Osteoblast (primary cell): ENCODE data around the gene CD180. TPM values are rescaled to one million over a fixed set of nuclear protein-coding genes. Genes with fewer than 3 reads are reported as not detected.

ENCODE experiments used
- DNase-seq: peaks from one replicate; pipeline ENCODE4 v3.0.0; 2011; ENCODE audit warnings: low spot score, mixed read lengths; ENCODE audit not compliant: insufficient read length; ENCODE audit errors: missing footprints
- H2AFZ ChIP-seq: 2 replicates; pipeline ENCODE4 v1.6.0; 2011; ENCODE audit warnings: mild to moderate bottlenecking, low read length
- H3K27ac ChIP-seq: 2 replicates; pipeline ENCODE4 v1.5.1; 2011; ENCODE audit warnings: mild to moderate bottlenecking, low read depth, low read length, moderate library complexity
- H3K27me3 ChIP-seq: 2 replicates; pipeline ENCODE4 v1.6.0; 2012; ENCODE audit warnings: mild to moderate bottlenecking, control low read depth, inconsistent platforms, low read length, moderate library complexity; ENCODE audit not compliant: insufficient read depth
- H3K36me3 ChIP-seq: 2 replicates; pipeline ENCODE4 v1.5.1; 2011; ENCODE audit warnings: mild to moderate bottlenecking, low read length, control low read depth, moderate library complexity; ENCODE audit not compliant: insufficient read depth
- H3K4me1 ChIP-seq: 2 replicates; pipeline ENCODE4 v1.5.1; 2011; ENCODE audit warnings: mild to moderate bottlenecking, low read length, control low read depth, moderate library complexity; ENCODE audit not compliant: insufficient read depth
- H3K4me2 ChIP-seq: 2 replicates; pipeline ENCODE4 v1.6.0; 2011; ENCODE audit warnings: mild to moderate bottlenecking, low read length; ENCODE audit not compliant: insufficient read depth
- H3K4me3 ChIP-seq: fragments of 200-600 bp; sonication (generic); 3 replicates; pipeline ENCODE4 v1.5.1; 2012; ENCODE audit warnings: mild to moderate bottlenecking, low read length, inconsistent platforms; ENCODE audit not compliant: insufficient read depth
- H3K79me2 ChIP-seq: 2 replicates; pipeline ENCODE4 v1.6.0; 2012; ENCODE audit warnings: mild to moderate bottlenecking, low read length, control low read depth, inconsistent platforms; ENCODE audit not compliant: insufficient read depth
- H3K9me3 ChIP-seq: 2 replicates; pipeline ENCODE4 v1.5.1; 2011; ENCODE audit warnings: low read depth, low read length, control low read depth
- H4K20me1 ChIP-seq: 2 replicates; pipeline ENCODE4 v1.6.0; 2012; ENCODE audit warnings: mild to moderate bottlenecking, low read length, control low read depth; ENCODE audit not compliant: insufficient read depth
- CTCF ChIP-seq: IDR thresholded peaks from 2 replicates; pipeline ENCODE4 v1.5.1; 2011; ENCODE audit warnings: mild to moderate bottlenecking, low read depth, low read length, moderate library complexity; ENCODE audit errors: extremely low read depth
- total RNA-seq: library from RNA; depleted of rRNA; stranded (reverse); fragments of >200 nt; gene quantifications from 2 replicates; pipeline ENCODE4 v1.2.3, GENCODE V29; 2012

CD180 gene
- total RNA-seq, 1 donor, result not detected

GRCh38 chr5:67133776-67134175 is 62.8 kb downstream of the CD180 start:
- no peaks in the 10 kb centered on the region for H3K9me3 ChIP-seq
- H3K4me3 ChIP-seq, result no peak overlapping the region
- H3K27ac ChIP-seq, result no peak overlapping the region
- H3K4me1 ChIP-seq, result no peaks in the 10 kb centered on the region
- no peaks in the 10 kb centered on the region for H3K79me2 ChIP-seq
- DNase-seq, result no peak
- H3K4me2 ChIP-seq, result no peak overlapping the region
- H2AFZ ChIP-seq, result no peak overlapping the region
- H3K36me3 ChIP-seq, result no peaks in the 10 kb centered on the region
- no peaks in the 10 kb centered on the region for H4K20me1 ChIP-seq
- TF ChIP-seq CTCF, result no peak
- H3K27me3 ChIP-seq, result no peaks in the 10 kb centered on the region

- Histone ChIP-seq H3K9me3 (no peaks in the 10 kb centered on the region), H3K4me1 (no peaks in the 10 kb centered on the region), H3K79me2 (no peaks in the 10 kb centered on the region), H4K20me1 (no peaks in the 10 kb centered on the region), H3K36me3 (no peaks in the 10 kb centered on the region), H3K4me2 (no peak overlapping the region), H2AFZ (no peak overlapping the region), H3K27me3 (no peaks in the 10 kb centered on the region), H3K4me3 (no peak overlapping the region), H3K27ac (no peak overlapping the region)
- DNase-seq, result no peak
- TF ChIP-seq CTCF, result no peak
Measured at GRCh38 chr5:67133217-67133616, 63.4 kb downstream of the CD180 start.

GRCh38 chr5:67129768-67130167 is 66.8 kb downstream of the CD180 start:
- H3K36me3 ChIP-seq, result no peaks in the 10 kb centered on the region
- TF ChIP-seq CTCF, result no peak
- no peaks in the 10 kb centered on the region for H3K4me1 ChIP-seq

More at GRCh38 chr5:67129768-67130167, 66.8 kb downstream of the CD180 start:
- Histone ChIP-seq H3K27ac (no peak overlapping the region), H4K20me1 (no peaks in the 10 kb centered on the region), H3K27me3 (no peaks in the 10 kb centered on the region), H3K4me2 (no peak overlapping the region), H3K4me3 (no peak overlapping the region), H3K9me3 (no peaks in the 10 kb centered on the region), H2AFZ (no peak overlapping the region), H3K79me2 (no peaks in the 10 kb centered on the region)
- DNase-seq, result no peak
